Epithelial cell of prostate (primary cell): ENCODE results near the gene SMIM17.

Experiments
- DNase-seq: peaks from one replicate; pipeline ENCODE4 v3.0.0-alpha.2; 2011; ENCODE audit warnings: low read depth, low spot score
- H3K27ac ChIP-seq: fragments of 450-650 bp; 2 replicates; pipeline ENCODE4 v1.5.1; 2017; ENCODE audit warnings: mild to moderate bottlenecking

SMIM17 gene

GRCh38 chr19:56701895-56702294, 58.9 kb downstream of the SMIM17 start:
- no peak for DNase-seq
- H3K27ac ChIP-seq: no peak overlapping the region

GRCh38 chr19:56705939-56706338, 63.0 kb downstream of the SMIM17 start:
- no peak overlapping the region for H3K27ac ChIP-seq
- DNase-seq: no peak
